HepG2 (cell line): ENCODE results near the gene TMX2. TPM values are rescaled to one million over a fixed set of nuclear protein-coding genes. Genes with fewer than 3 reads are reported as not detected.

Experiments
- ARNT ChIP-seq: fragments of 450-650 bp; IDR thresholded peaks from 2 replicates; pipeline ENCODE4 v1.6.1; 2017
- CBX1 ChIP-seq: IDR thresholded peaks from one replicate; pipeline ENCODE4 v1.6.1; 2016; ENCODE audit warnings: antibody characterized with exemption, low read depth
- GABPB1 ChIP-seq: IDR thresholded peaks from 2 replicates; pipeline ENCODE4 v1.6.1; 2016; ENCODE audit warnings: mild to moderate bottlenecking, missing genetic modification reagents, moderate library complexity, missing compliant biosample characterization
- HOXD1 ChIP-seq: sonication (generic); formaldehyde crosslinking; IDR thresholded peaks from 2 replicates; pipeline ENCODE4 v1.5.0; 2020; ENCODE audit warnings: missing genetic modification reagents
- MAZ ChIP-seq, 2 experiments: sonication (generic) in 1 of 2; formaldehyde crosslinking in 1 of 2; IDR thresholded peaks; 2 replicates each; pipeline versions ENCODE4 v1.5.0 to v1.6.1; 2012 to 2020; ENCODE audit warnings: low read depth in 2 of 2, mild to moderate bottlenecking in 2 of 2, borderline replicate concordance in 1 of 2, improper control_type of control experiment in 1 of 2, low read length in 1 of 2, missing genetic modification reagents in 1 of 2, moderate library complexity in 1 of 2
- MIER3 ChIP-seq: IDR thresholded peaks from 2 replicates; pipeline ENCODE4 v1.6.1; 2016; ENCODE audit warnings: missing compliant biosample characterization, borderline replicate concordance
- NFRKB ChIP-seq: fragments of 450-650 bp; IDR thresholded peaks from 2 replicates; pipeline ENCODE4 v1.6.1; 2017
- PRMT3 ChIP-seq: sonication (generic); formaldehyde crosslinking; IDR thresholded peaks from 2 replicates; pipeline ENCODE4 v1.8.1; 2022; ENCODE audit warnings: low read depth, mild to moderate bottlenecking, moderate library complexity, missing genetic modification reagents, borderline replicate concordance
- REL ChIP-seq: sonication (generic); formaldehyde crosslinking; conservative IDR thresholded peaks from 2 replicates; pipeline ENCODE4 v1.8.0; 2022; ENCODE audit warnings: mild to moderate bottlenecking, missing genetic modification reagents, moderate library complexity
- RXRB ChIP-seq: IDR thresholded peaks from 2 replicates; pipeline ENCODE4 v1.6.1; 2016; ENCODE audit warnings: borderline replicate concordance, missing genetic modification reagents, missing compliant biosample characterization
- SSRP1 ChIP-seq: IDR thresholded peaks from 2 replicates; pipeline ENCODE4 v1.6.1; 2016; ENCODE audit warnings: control low read depth
- STAG1 ChIP-seq: sonication (generic); formaldehyde crosslinking; IDR thresholded peaks from 2 replicates; pipeline ENCODE4 v1.4.0; 2020; ENCODE audit warnings: missing genetic modification reagents
- YEATS2 ChIP-seq: sonication (generic); formaldehyde crosslinking; IDR thresholded peaks from 2 replicates; pipeline ENCODE4 v1.4.0; 2020; ENCODE audit warnings: missing genetic modification reagents, borderline replicate concordance
- ZBTB42 ChIP-seq: sonication (generic); formaldehyde crosslinking; IDR thresholded peaks from 2 replicates; pipeline ENCODE4 v1.5.0; 2020; ENCODE audit warnings: mild to moderate bottlenecking, missing genetic modification reagents
- ZNF235 ChIP-seq: sonication (generic); formaldehyde crosslinking; IDR thresholded peaks from 2 replicates; pipeline ENCODE4 v1.8.1; 2023; ENCODE audit warnings: mild to moderate bottlenecking, missing genetic modification reagents, borderline replicate concordance
- ZNF431 ChIP-seq: sonication (generic); formaldehyde crosslinking; IDR thresholded peaks from 2 replicates; pipeline ENCODE4 v1.9.0; 2022; ENCODE audit warnings: missing genetic modification reagents, low read depth, mild to moderate bottlenecking, borderline replicate concordance
- ZNF468 ChIP-seq: sonication (generic); formaldehyde crosslinking; IDR thresholded peaks from 2 replicates; pipeline ENCODE4 v1.8.0; 2022; ENCODE audit warnings: mild to moderate bottlenecking, moderate library complexity, missing genetic modification reagents
- ZNF547 ChIP-seq: sonication (generic); formaldehyde crosslinking; IDR thresholded peaks from 2 replicates; pipeline ENCODE4 v1.5.1; 2020; ENCODE audit warnings: mild to moderate bottlenecking, missing genetic modification reagents
- ZNF747 ChIP-seq: sonication (generic); formaldehyde crosslinking; IDR thresholded peaks from 2 replicates; pipeline ENCODE4 v1.8.1; 2023; ENCODE audit warnings: missing genetic modification reagents, mild to moderate bottlenecking, borderline replicate concordance
- polyA plus RNA-seq, 8 experiments: library from polyadenylated mRNA; depleted of rRNA in 3 of 8; stranded (reverse) in 7 of 8; unstranded in 1 of 8; fragments of >200 nt; fragmentation: Illumina TruSeq in 4 of 8; extraction: Trizol in 4 of 8; gene quantifications; 2 replicates each; pipeline versions ENCODE4 v1.2.1 to v1.2.3, GENCODE V29; 2011 to 2016; ENCODE audit warnings: low read depth in 4 of 8, missing spikeins in 1 of 8, mixed read lengths in 1 of 8; ENCODE audit not compliant: insufficient read depth in 1 of 8
- total RNA-seq, 5 experiments: library from RNA; depleted of rRNA; stranded (reverse); fragments of >200 nt; fragmentation: Illumina TruSeq; extraction: Trizol; gene quantifications; 2 replicates each; pipeline ENCODE4 v1.2.3, GENCODE V29; 2016; ENCODE audit warnings: low read depth in 1 of 5
- TF ChIP-seq, protein P1 (sequence below): sonication (generic); formaldehyde crosslinking; IDR thresholded peaks from 2 replicates; pipeline ENCODE4 v1.5.1; 2020; ENCODE audit warnings: missing genetic modification reagents, mild to moderate bottlenecking, borderline replicate concordance
- TF ChIP-seq, protein P2 (sequence below): IDR thresholded peaks from 2 replicates; pipeline ENCODE4 v1.6.1; 2016; ENCODE audit warnings: mild to moderate bottlenecking
- TF ChIP-seq, protein P3 (sequence below): sonication (generic); formaldehyde crosslinking; IDR thresholded peaks from 2 replicates; pipeline ENCODE4 v1.8.0; 2023; ENCODE audit warnings: mild to moderate bottlenecking, missing genetic modification reagents
- TF ChIP-seq, protein P4 (sequence below): sonication (generic); formaldehyde crosslinking; IDR thresholded peaks from 2 replicates; pipeline ENCODE4 v1.5.1; 2020; ENCODE audit warnings: mild to moderate bottlenecking, missing genetic modification reagents, moderate library complexity

The TMX2 gene
- total and polyA plus RNA-seq, 2 of the 13 experiments (the other 11 are each of a cell fraction or from before 2014, with no cell fraction given), result 84.5 to 129 TPM

DNA sequence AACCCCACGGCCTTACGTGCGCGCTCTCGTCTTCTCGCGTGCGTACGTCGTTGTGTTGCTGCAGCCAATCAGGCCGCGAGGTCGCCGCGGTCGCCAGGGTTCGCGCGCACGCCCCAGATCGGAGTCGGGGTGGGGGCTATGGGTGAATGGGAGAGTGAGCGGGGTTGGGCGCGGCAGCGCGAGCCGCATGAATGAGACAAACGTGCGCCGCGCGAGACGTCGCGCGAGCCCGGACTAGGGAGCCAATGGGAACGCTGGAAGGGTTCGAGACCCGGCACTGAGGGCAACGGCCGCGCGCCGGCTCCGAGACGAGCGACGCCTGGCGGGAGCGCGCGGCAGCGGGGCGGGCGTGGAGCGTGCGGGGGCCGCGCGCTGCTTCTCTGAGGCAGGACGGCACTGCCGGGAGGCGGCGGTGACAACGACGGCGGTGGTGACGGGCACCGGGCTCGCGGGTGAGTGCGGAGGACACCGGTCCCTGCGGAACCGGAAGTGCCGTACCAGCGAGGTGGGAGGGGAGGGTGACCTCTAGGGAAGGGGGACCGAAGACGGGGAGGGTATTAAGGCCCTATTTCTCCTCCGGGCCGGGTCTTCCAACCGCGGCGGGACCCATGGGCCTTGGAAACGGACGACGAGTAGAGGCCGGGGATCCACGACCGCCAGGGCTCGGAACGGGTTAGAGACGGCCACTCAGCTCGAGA, 44.5 kb upstream of the TMX2 start, which contains the start of gene ZDHHC5 (continued):
- TF ChIP-seq ZNF547 (CRISPR knock-in tag) (peak; percentile 34; the same call in 1 of the 2 replicates), ZNF235 (CRISPR knock-in tag) (no peak; the same call in 1 of the 2 replicates), STAG1 (CRISPR knock-in tag) (no peak), ZBTB42 (CRISPR knock-in tag) (no peak), SSRP1 (CRISPR knock-in tag) (no peak), PRMT3 (0 out of 2 replicates have a peak, but pooled peaks have one; percentile 62), MAZ (IDR thresholded peaks at IDR 0.05; ENCODE audit: borderline replicate concordance, low read depth, low read length) (peak; percentile 93), MAZ (CRISPR knock-in tag; IDR thresholded peaks at IDR 0.05; ENCODE audit: low read depth) (peak; percentile 75; the same call in 1 of the 2 replicates), HOXD1 (no peak), NFRKB (no peak), REL (no peak), MIER3 (no peak; the same call in 1 of the 2 replicates), GABPB1 (CRISPR knock-in tag) (peak; percentile 92), CBX1 (no peak), ZNF747 (CRISPR knock-in tag) (no peak), RXRB (CRISPR knock-in tag) (peak; percentile 9; the same call in 1 of the 2 replicates), ZNF468 (no peak), YEATS2 (CRISPR knock-in tag) (peak; percentile 83), ARNT (no peak), ZNF431 (CRISPR knock-in tag) (0 out of 2 replicates have a peak, but pooled peaks have one; percentile 53)
- TF ChIP-seq, protein P1, sequence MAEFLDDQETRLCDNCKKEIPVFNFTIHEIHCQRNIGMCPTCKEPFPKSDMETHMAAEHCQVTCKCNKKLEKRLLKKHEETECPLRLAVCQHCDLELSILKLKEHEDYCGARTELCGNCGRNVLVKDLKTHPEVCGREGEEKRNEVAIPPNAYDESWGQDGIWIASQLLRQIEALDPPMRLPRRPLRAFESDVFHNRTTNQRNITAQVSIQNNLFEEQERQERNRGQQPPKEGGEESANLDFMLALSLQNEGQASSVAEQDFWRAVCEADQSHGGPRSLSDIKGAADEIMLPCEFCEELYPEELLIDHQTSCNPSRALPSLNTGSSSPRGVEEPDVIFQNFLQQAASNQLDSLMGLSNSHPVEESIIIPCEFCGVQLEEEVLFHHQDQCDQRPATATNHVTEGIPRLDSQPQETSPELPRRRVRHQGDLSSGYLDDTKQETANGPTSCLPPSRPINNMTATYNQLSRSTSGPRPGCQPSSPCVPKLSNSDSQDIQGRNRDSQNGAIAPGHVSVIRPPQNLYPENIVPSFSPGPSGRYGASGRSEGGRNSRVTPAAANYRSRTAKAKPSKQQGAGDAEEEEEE (CRISPR knock-in tag), result peak; percentile 3; the same call in 1 of the 2 replicates
- TF ChIP-seq, protein P2, sequence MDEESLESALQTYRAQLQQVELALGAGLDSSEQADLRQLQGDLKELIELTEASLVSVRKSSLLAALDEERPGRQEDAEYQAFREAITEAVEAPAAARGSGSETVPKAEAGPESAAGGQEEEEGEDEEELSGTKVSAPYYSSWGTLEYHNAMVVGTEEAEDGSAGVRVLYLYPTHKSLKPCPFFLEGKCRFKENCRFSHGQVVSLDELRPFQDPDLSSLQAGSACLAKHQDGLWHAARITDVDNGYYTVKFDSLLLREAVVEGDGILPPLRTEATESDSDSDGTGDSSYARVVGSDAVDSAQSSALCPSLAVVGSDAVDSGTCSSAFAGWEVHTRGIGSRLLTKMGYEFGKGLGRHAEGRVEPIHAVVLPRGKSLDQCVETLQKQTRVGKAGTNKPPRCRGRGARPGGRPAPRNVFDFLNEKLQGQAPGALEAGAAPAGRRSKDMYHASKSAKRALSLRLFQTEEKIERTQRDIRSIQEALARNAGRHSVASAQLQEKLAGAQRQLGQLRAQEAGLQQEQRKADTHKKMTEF (CRISPR knock-in tag), result no peak
- TF ChIP-seq, protein P3, sequence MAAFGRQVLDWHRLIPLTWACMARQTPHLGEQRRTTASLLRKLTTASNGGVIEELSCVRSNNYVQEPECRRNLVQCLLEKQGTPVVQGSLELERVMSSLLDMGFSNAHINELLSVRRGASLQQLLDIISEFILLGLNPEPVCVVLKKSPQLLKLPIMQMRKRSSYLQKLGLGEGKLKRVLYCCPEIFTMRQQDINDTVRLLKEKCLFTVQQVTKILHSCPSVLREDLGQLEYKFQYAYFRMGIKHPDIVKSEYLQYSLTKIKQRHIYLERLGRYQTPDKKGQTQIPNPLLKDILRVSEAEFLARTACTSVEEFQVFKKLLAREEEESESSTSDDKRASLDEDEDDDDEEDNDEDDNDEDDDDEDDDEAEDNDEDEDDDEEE, result no peak
- TF ChIP-seq, protein P4, sequence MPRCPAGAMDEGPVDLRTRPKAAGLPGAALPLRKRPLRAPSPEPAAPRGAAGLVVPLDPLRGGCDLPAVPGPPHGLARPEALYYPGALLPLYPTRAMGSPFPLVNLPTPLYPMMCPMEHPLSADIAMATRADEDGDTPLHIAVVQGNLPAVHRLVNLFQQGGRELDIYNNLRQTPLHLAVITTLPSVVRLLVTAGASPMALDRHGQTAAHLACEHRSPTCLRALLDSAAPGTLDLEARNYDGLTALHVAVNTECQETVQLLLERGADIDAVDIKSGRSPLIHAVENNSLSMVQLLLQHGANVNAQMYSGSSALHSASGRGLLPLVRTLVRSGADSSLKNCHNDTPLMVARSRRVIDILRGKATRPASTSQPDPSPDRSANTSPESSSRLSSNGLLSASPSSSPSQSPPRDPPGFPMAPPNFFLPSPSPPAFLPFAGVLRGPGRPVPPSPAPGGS, result peak; percentile 87
